NCI-H1417 (cell line): Measurements from ENCODE around the gene NFYC.
A peak's percentile ranks its signal among the peaks of the same experiment; 100 is the strongest.
"Not testable (repeated sequence)": the region's sequence is repeated elsewhere in the genome, so short reads cannot be mapped to it uniquely, and the experiment has no call there.

Experiments used
- DNase-seq, 3 experiments: peaks; one replicate each; lab custom pipeline; 2025; lab: John Stamatoyannopoulos, UW

NFYC gene

GRCh38 chr1:40706626-40707025, 15.1 kb downstream of the NFYC start:
- no peak for DNase-seq

- DNase-seq, result no peak
These were observed 17.2 kb downstream of the NFYC start for GRCh38 chr1:40708750-40709099.

GRCh38 chr1:40709100-40709801, 17.7 kb downstream of the NFYC start:
- peak in 2 of 3 experiments; percentile 4 to 15 for DNase-seq

- no peak for DNase-seq
These were observed 18.3 kb downstream of the NFYC start for GRCh38 chr1:40709802-40710278.

- no peak for DNase-seq
These were observed 19.2 kb downstream of the NFYC start for GRCh38 chr1:40710581-40711315.

- no peak for DNase-seq
These were observed 20.2 kb downstream of the NFYC start for GRCh38 chr1:40711465-40712404.

GRCh38 chr1:40712405-40712944, 21.0 kb downstream of the NFYC start:
- DNase-seq, result peak in 2 of 3 experiments; percentile 32 to 88

- DNase-seq, result no peak
These were observed 21.5 kb downstream of the NFYC start for GRCh38 chr1:40712997-40713396.

- DNase-seq, result no peak
These were observed 24.1 kb downstream of the NFYC start for GRCh38 chr1:40715491-40716059.

GRCh38 chr1:40717065-40717464, 25.6 kb downstream of the NFYC start:
- DNase-seq, result no peak

- no peak for DNase-seq
These were observed 26.5 kb downstream of the NFYC start for GRCh38 chr1:40717955-40718354.

- DNase-seq, result no peak
These were observed 29.0 kb downstream of the NFYC start for GRCh38 chr1:40720493-40720892.

- no peak for DNase-seq
These were observed 31.1 kb downstream of the NFYC start for GRCh38 chr1:40722622-40723021.

- no peak for DNase-seq
These were observed 31.9 kb downstream of the NFYC start for GRCh38 chr1:40723196-40723955.

- DNase-seq, result not testable (repeated sequence)
These were observed 36.2 kb downstream of the NFYC start for GRCh38 chr1:40727662-40728061.

- DNase-seq, result not testable (repeated sequence)
These were observed 37.9 kb downstream of the NFYC start for GRCh38 chr1:40729316-40729862.

- no peak for DNase-seq
These were observed 41.3 kb downstream of the NFYC start for GRCh38 chr1:40732756-40733301.

GRCh38 chr1:40734882-40735628, 43.6 kb downstream of the NFYC start:
- DNase-seq, result no peak

- no peak for DNase-seq
These were observed 44.6 kb downstream of the NFYC start for GRCh38 chr1:40736085-40736531.
